A673 (cell line): Measurements from ENCODE around the gene DNAJC28. TPM values are rescaled to one million over a fixed set of nuclear protein-coding genes. Genes with fewer than 3 reads are reported as not detected.

ENCODE experiments used
- BruUV-seq: library from RNA; stranded (reverse); fragments of 400-500 nt; replicated peaks from 2 replicates; lab custom pipeline; 2021; lab: Mats Ljungman, UMichigan
- CTCF ChIA-PET: fragments of 300-600 bp; sonication (Branson Sonifier 250); formaldehyde crosslinking; loops from one replicate; lab custom pipeline; 2022; ENCODE audit warnings: antibody characterized with exemption; lab: Charles Lee
- POLR2A ChIA-PET: fragments of 300-600 bp; sonication (Branson Sonifier 250); formaldehyde crosslinking; loops from one replicate; lab custom pipeline; 2022; ENCODE audit warnings: antibody characterized with exemption; ENCODE audit not compliant: low non-redundant PET; lab: Charles Lee
- DNase-seq: peaks from one replicate; pipeline ENCODE4 v3.0.0-alpha.2; 2015; ENCODE audit warnings: low spot score
- H3K27ac ChIP-seq: fragments of 200-600 bp; sonication (generic); 2 replicates; pipeline ENCODE4 v1.5.1; 2016; ENCODE audit warnings: mixed run types, low read depth, mild to moderate bottlenecking, mixed read lengths, antibody characterized with exemption, low read length; ENCODE audit not compliant: poor library complexity, severe bottlenecking
- H3K27me3 ChIP-seq: fragments of 200-600 bp; sonication (generic); replicated peaks from 2 replicates; pipeline ENCODE4 v1.6.1; 2017; ENCODE audit warnings: mixed run types, low read depth, mild to moderate bottlenecking, mixed read lengths, antibody characterized with exemption, low read length; ENCODE audit not compliant: insufficient read depth, poor library complexity
- H3K36me3 ChIP-seq: fragments of 200-600 bp; sonication (generic); 2 replicates; pipeline ENCODE4 v1.6.1; 2016; ENCODE audit warnings: mixed run types, mild to moderate bottlenecking, mixed read lengths, antibody characterized with exemption, low read length; ENCODE audit not compliant: insufficient read depth, poor library complexity, severe bottlenecking
- H3K4me1 ChIP-seq: fragments of 200-600 bp; sonication (generic); 2 replicates; pipeline ENCODE4 v1.6.1; 2017; ENCODE audit warnings: mixed run types, mild to moderate bottlenecking, mixed read lengths, antibody characterized with exemption, low read length; ENCODE audit not compliant: insufficient read depth, poor library complexity, severe bottlenecking
- H3K4me3 ChIP-seq: fragments of 200-600 bp; sonication (generic); 2 replicates; pipeline ENCODE4 v1.5.1; 2016; ENCODE audit warnings: low read depth, mixed run types, mild to moderate bottlenecking, mixed read lengths, low read length; ENCODE audit not compliant: poor library complexity, severe bottlenecking
- H3K9me3 ChIP-seq: fragments of 200-600 bp; sonication (generic); 2 replicates; pipeline ENCODE4 v1.6.1; 2016; ENCODE audit warnings: mixed run types, low read depth, mild to moderate bottlenecking, mixed read lengths, antibody characterized with exemption, low read length; ENCODE audit not compliant: poor library complexity, severe bottlenecking
- EZH2 ChIP-seq: fragments of 200-600 bp; sonication (generic); IDR thresholded peaks from 2 replicates; pipeline ENCODE4 v1.6.1; 2017; ENCODE audit warnings: borderline replicate concordance, low read depth, mild to moderate bottlenecking, mixed read lengths, antibody characterized with exemption, low read length; ENCODE audit not compliant: poor library complexity, severe bottlenecking
- intact Hi-C: fragments of 100-400 bp; cut with micrococcal nuclease; formaldehyde crosslinking; loops from one replicate; pipeline ENCODE4 v1.10.0; 2022; ENCODE audit not compliant: unreplicated experiment
- total RNA-seq: library from RNA; stranded (reverse); gene quantifications from 2 replicates; pipeline ENCODE4 v1.2.3, GENCODE V29; 2021
- TF ChIP-seq, protein P1 (sequence below): fragments of 300-800, 200-600 bp; sonication (generic); conservative IDR thresholded peaks from 2 replicates; pipeline ENCODE4 v1.5.1; 2017; ENCODE audit warnings: low read depth, mild to moderate bottlenecking, antibody characterized with exemption, low read length, moderate library complexity, mixed read lengths

DNAJC28 gene
- total RNA-seq, 1 experiment from 2014 or later = 1.7 TPM

DNA sequence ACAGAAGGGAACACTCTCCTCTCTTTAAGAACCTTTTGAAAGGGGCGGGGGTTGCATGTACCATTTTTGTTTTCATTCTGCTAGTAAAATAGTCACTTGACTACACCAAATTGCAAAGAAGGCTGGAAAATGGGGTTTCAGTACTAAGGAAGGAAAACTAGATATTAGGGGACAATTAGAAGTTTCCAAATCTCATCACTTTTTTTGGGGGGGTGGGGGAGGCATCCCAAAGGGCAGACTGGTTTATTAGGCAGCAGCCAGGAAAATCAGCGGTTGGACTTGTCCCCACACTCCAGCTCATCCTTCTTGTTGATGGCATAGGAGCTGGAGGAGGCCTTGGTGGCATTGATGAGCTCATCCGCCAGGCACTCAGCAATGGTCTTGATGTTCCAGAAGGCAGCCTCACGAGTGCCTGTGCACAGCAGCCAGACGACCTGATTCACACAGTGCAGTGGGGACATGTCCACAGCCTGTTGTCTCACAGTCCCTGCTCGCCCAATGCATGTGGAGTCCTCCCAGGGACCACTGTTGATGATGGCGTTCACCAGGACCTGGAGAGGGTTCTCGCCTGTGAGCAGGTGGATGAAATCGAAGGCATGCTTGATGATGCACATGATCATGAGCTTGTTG lies 10.1 kb downstream of the DNAJC28 start:
- CTCF ChIA-PET = no interaction called here
- Histone ChIP-seq H3K4me1 (peaks cover 7% of the 10 kb centered on the region), H3K36me3 (no peaks in the 10 kb centered on the region), H3K27me3 (no peaks in the 10 kb centered on the region), H3K9me3 (no peaks in the 10 kb centered on the region), H3K4me3 (no peak overlapping the region), H3K27ac (no peak overlapping the region)
- no peak for DNase-seq
- POLR2A ChIA-PET = no interaction called here
- TF ChIP-seq EZH2 = no peak
- TF ChIP-seq, protein P1, sequence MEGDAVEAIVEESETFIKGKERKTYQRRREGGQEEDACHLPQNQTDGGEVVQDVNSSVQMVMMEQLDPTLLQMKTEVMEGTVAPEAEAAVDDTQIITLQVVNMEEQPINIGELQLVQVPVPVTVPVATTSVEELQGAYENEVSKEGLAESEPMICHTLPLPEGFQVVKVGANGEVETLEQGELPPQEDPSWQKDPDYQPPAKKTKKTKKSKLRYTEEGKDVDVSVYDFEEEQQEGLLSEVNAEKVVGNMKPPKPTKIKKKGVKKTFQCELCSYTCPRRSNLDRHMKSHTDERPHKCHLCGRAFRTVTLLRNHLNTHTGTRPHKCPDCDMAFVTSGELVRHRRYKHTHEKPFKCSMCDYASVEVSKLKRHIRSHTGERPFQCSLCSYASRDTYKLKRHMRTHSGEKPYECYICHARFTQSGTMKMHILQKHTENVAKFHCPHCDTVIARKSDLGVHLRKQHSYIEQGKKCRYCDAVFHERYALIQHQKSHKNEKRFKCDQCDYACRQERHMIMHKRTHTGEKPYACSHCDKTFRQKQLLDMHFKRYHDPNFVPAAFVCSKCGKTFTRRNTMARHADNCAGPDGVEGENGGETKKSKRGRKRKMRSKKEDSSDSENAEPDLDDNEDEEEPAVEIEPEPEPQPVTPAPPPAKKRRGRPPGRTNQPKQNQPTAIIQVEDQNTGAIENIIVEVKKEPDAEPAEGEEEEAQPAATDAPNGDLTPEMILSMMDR = no peak
- intact Hi-C loops = no loop called here
- no TSS peak for BruUV-seq

DNA sequence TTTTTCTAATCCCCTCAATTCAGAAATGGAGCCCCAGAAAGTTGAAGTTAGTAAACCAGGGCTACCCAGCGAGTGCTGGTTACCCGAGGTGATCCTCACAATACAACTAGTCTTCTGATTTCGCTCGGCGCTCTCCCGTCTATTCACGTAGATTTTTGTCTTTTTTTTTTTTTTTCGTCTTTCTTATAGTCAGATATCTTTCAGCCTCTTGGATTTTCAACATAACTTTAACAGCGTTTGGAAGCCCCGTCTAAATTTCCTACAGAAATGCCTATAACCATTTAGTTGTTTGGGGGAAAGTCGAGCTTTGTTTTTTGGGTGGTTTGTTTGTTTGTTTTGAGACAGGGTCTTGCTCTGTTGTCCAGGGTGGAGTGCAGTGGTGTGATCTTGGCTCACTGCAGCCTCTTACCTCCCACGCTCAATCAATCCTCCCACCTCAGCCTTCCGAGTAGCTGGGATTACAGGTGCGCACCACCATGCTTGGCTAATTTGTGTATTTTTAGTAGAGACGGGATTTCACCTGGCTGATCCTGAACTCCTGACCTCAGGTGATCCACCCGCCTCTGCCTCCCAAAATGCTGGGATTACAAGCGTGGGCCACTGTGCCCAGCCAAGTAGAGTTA lies 10.9 kb downstream of the DNAJC28 start:
- H3K27ac ChIP-seq = peak overlapping the region; percentile 79
- H3K9me3 ChIP-seq = no peaks in the 10 kb centered on the region
- ChIA-PET POLR2A (interaction anchor here (0.5 to 1.0 kb wide), 2 partner anchors 11 to 63 kb away, joined by 3 to 7 read pairs; partner anchors contain the start of gene DNAJC28), CTCF (interaction anchor here (0.6 to 1.4 kb wide), 3 partner anchors 11 to 35 kb away, joined by 4 to 5 read pairs (median 4); partner anchors contain the start of gene DNAJC28)
- peak overlapping the region; percentile 75 for H3K4me3 ChIP-seq
- peaks cover 7% of the 10 kb centered on the region for H3K4me1 ChIP-seq
- TF ChIP-seq, protein P1 = no peak
- no peak for TF ChIP-seq EZH2
- H3K27me3 ChIP-seq = no peaks in the 10 kb centered on the region
- intact Hi-C loops = no loop called here
- TSS peak; percentile 70 for BruUV-seq
- no peaks in the 10 kb centered on the region for H3K36me3 ChIP-seq
- no peak for DNase-seq

DNA sequence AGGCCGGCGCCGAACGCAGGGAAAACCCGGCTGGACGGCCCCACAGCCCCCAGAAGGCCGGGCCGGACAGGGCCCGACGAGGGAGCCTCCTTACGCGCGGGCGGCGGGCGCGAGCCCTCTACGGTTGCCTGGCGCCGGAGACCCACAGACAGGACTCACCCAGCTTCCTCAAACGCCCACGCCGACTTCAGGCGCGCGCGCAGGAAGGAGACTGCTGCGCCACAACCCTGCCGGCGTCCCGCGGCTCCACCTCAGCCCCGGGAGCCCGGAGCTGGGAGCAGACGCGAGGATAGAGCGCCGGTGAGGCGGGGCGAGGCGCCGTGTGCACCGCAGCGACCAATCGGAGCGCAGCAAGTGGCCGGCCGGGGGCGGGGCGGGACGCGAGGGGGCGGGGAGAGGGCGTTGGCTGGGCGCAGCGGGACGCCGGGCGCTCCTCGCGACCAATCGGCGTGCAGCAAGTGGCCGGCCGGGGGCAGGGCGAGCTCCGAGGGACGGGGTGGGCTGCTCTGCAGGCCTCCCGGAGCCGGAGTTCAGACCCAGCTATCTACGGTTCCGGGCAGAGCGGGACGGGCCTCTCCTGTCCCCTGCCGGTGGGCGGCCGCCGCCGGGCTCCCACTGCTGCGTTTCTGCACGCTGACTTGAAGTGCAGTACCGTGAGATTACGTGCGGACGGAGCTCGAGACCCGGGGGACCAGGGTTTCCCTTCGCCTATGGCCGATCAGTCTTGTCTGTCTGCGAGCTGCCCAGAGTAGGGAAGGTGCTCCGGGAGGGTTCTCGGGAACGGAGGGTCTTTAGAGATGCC lies 11.6 kb downstream of the DNAJC28 start, which contains the start of gene TMEM50B:
TMEM50B (minus strand) TSS at position 296 of the 802 bp plus-strand sequence. CDS start 11,089 bp downstream, outside the sequence.
- Histone ChIP-seq H3K9me3 (no peaks in the 10 kb centered on the region), H3K27ac (peak within 1 kb of the TSS; percentile 79), H3K4me3 (peak within 1 kb of the TSS; percentile 75), H3K4me1 (peaks cover 7% of the 10 kb centered on the region), H3K36me3 (no peaks in the 10 kb centered on the region), H3K27me3 (no peaks in the 10 kb centered on the region)
- ChIA-PET CTCF (interaction anchor here (0.6 to 1.4 kb wide), 6 partner anchors 11 to 280 kb away, joined by 3 to 11 read pairs (median 4); partner anchors contain the start of gene DNAJC28), POLR2A (interaction anchor here (0.5 to 1.0 kb wide), 2 partner anchors 12 to 63 kb away, joined by 3 to 7 read pairs; partner anchors contain the start of gene DNAJC28)
- intact Hi-C loops = no loop called here
- no TSS peak for BruUV-seq
- peak; percentile 98 for DNase-seq
- no peak for TF ChIP-seq EZH2
- TF ChIP-seq, protein P1 = peak; percentile 46
